HepG2 (cell line): Measurements from ENCODE around the gene ZNFX1. TPM values are rescaled to one million over a fixed set of nuclear protein-coding genes. Genes with fewer than 3 reads are reported as not detected.

Source experiments
- EP300 ChIP-seq, 3 experiments: sonication (generic) in 1 of 3; formaldehyde crosslinking in 1 of 3; IDR thresholded peaks; 2 replicates each; pipeline versions ENCODE4 v1.5.1 to v1.6.1; 2011 to 2020; ENCODE audit warnings: low read depth in 2 of 3, low read length in 2 of 3, borderline replicate concordance in 1 of 3, improper control_type of control experiment in 1 of 3, mild to moderate bottlenecking in 1 of 3, missing genetic modification reagents in 1 of 3, moderate library complexity in 1 of 3
- FOXM1 ChIP-seq: sonication (generic); formaldehyde crosslinking; IDR thresholded peaks from 2 replicates; pipeline ENCODE4 v1.5.0; 2020; ENCODE audit warnings: missing genetic modification reagents
- HNF4G ChIP-seq, 2 experiments: sonication (generic) in 1 of 2; formaldehyde crosslinking in 1 of 2; IDR thresholded peaks; 2 replicates each; pipeline versions ENCODE4 v1.4.0 to v1.6.1; 2011 to 2020; ENCODE audit warnings: borderline replicate concordance in 2 of 2, low read depth in 2 of 2, mild to moderate bottlenecking in 2 of 2, low read length in 1 of 2, missing genetic modification reagents in 1 of 2, moderate library complexity in 1 of 2
- LCORL ChIP-seq, 2 experiments: fragments of 450-650 bp in 1 of 2; sonication (generic) in 1 of 2; formaldehyde crosslinking in 1 of 2; IDR thresholded peaks; 2 replicates each; pipeline versions ENCODE4 v1.5.0 to v1.6.1; 2017 to 2020; ENCODE audit warnings: antibody characterized with exemption in 1 of 2, missing genetic modification reagents in 1 of 2
- MBD4 ChIP-seq: IDR thresholded peaks from 2 replicates; pipeline ENCODE4 v1.6.1; 2012; ENCODE audit warnings: low read length, inconsistent platforms, borderline replicate concordance
- MYC ChIP-seq: sonication (generic); formaldehyde crosslinking; IDR thresholded peaks from 2 replicates; pipeline ENCODE4 v1.9.0; 2021; ENCODE audit warnings: missing genetic modification reagents, borderline replicate concordance
- NKX3-1 ChIP-seq: sonication (generic); formaldehyde crosslinking; IDR thresholded peaks from 2 replicates; pipeline ENCODE4 v1.5.0; 2020; ENCODE audit warnings: missing genetic modification reagents
- SRSF9 ChIP-seq: fragments of 200-400 bp; formaldehyde crosslinking; IDR thresholded peaks from 2 replicates; pipeline ENCODE4 v1.6.1; 2018; ENCODE audit warnings: borderline replicate concordance, mild to moderate bottlenecking, low read depth, low read length; ENCODE audit not compliant: insufficient read depth, poor library complexity, severe bottlenecking
- ZNF577 ChIP-seq: sonication (generic); formaldehyde crosslinking; IDR thresholded peaks from 2 replicates; pipeline ENCODE4 v1.4.0; 2020; ENCODE audit warnings: mild to moderate bottlenecking, low read depth, missing genetic modification reagents, borderline replicate concordance
- ZNF850 ChIP-seq: sonication (generic); formaldehyde crosslinking; conservative IDR thresholded peaks from 2 replicates; pipeline ENCODE4 v1.9.0; 2021; ENCODE audit warnings: mild to moderate bottlenecking, missing genetic modification reagents
- polyA plus RNA-seq, 8 experiments: library from polyadenylated mRNA; depleted of rRNA in 3 of 8; stranded (reverse) in 7 of 8; unstranded in 1 of 8; fragments of >200 nt; fragmentation: Illumina TruSeq in 4 of 8; extraction: Trizol in 4 of 8; gene quantifications; 2 replicates each; pipeline versions ENCODE4 v1.2.1 to v1.2.3, GENCODE V29; 2011 to 2016; ENCODE audit warnings: low read depth in 4 of 8, missing spikeins in 1 of 8, mixed read lengths in 1 of 8; ENCODE audit not compliant: insufficient read depth in 1 of 8
- total RNA-seq, 5 experiments: library from RNA; depleted of rRNA; stranded (reverse); fragments of >200 nt; fragmentation: Illumina TruSeq; extraction: Trizol; gene quantifications; 2 replicates each; pipeline ENCODE4 v1.2.3, GENCODE V29; 2016; ENCODE audit warnings: low read depth in 1 of 5
- TF ChIP-seq, protein P1 (sequence below): sonication (generic); formaldehyde crosslinking; IDR thresholded peaks from 2 replicates; pipeline ENCODE4 v1.4.0; 2020; ENCODE audit warnings: mild to moderate bottlenecking, missing genetic modification reagents
- TF ChIP-seq, protein P2 (sequence below): IDR thresholded peaks from 2 replicates; pipeline ENCODE4 v1.6.1; 2016
- TF ChIP-seq, protein P3 (sequence below): sonication (generic); formaldehyde crosslinking; IDR thresholded peaks from 2 replicates; pipeline ENCODE4 v1.5.1; 2020; ENCODE audit warnings: mild to moderate bottlenecking, moderate library complexity, missing genetic modification reagents
- TF ChIP-seq, protein P4 (sequence below): IDR thresholded peaks from 2 replicates; pipeline ENCODE4 v1.6.1; 2016; ENCODE audit warnings: low read depth
- TF ChIP-seq, protein P5 (sequence below): sonication (generic); formaldehyde crosslinking; IDR thresholded peaks from 2 replicates; pipeline ENCODE4 v1.5.1; 2020; ENCODE audit warnings: missing genetic modification reagents, mild to moderate bottlenecking, borderline replicate concordance

The ZNFX1 gene
- total and polyA plus RNA-seq, 2 of the 13 experiments (the other 11 are each of a cell fraction or from before 2014, with no cell fraction given) = 2.9 to 11.1 TPM

DNA sequence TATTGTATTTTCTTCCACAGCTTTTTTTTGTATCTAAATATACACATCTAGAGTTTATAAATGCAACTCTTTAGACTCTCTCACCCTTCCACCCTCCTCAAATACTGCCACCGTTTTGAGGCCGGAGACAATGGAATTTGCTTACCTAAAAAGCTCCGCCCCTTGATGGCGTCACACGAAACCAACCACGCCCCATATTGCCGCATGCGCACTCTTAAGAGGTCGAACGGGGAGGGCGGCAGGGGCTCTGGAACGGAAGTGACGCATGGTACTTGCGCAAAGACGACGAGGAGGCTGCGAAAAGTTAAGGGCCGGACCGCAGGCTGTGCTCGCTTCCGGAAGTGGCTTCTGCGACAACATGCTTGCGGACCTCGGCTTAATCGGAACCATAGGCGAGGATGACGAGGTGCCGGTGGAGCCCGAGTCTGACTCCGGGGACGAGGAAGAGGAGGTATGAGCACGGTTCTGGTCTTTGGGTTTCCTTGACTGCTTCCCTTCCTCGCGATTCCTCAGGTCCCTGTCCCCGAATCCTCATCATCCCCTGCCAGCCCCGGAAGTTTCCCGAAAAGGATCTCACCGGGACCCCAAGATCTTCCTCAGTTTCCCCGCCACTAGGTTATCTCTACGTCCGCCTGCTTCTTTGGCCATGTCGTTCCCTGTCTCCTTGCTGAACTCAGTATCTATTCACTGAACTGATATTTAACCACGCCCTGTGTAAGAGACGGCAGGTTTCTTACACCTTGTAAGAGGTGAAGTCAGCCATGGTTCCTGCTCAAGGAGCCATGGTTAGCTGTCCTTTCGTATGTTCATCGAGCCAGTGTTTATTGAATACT lies 58.5 kb downstream of the ZNFX1 start, which contains the start of gene DDX27 (continued):
- TF ChIP-seq MBD4 = no peak
- TF ChIP-seq HNF4G (IDR thresholded peaks at IDR 0.05; ENCODE audit: borderline replicate concordance, low read depth, low read length) = peak; percentile 23; the same call in 1 of the 2 replicates
- TF ChIP-seq HNF4G (CRISPR knock-in tag; IDR thresholded peaks at IDR 0.05; ENCODE audit: borderline replicate concordance, low read depth) = no peak
- TF ChIP-seq, protein P1, sequence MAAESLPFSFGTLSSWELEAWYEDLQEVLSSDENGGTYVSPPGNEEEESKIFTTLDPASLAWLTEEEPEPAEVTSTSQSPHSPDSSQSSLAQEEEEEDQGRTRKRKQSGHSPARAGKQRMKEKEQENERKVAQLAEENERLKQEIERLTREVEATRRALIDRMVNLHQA (CRISPR knock-in tag) = no peak
- TF ChIP-seq SRSF9 = no peak
- no peak for TF ChIP-seq FOXM1
- TF ChIP-seq LCORL (IDR thresholded peaks at IDR 0.05) = no peak
- TF ChIP-seq LCORL (CRISPR knock-in tag; IDR thresholded peaks at IDR 0.05) = peak; percentile 91
- TF ChIP-seq, protein P2, sequence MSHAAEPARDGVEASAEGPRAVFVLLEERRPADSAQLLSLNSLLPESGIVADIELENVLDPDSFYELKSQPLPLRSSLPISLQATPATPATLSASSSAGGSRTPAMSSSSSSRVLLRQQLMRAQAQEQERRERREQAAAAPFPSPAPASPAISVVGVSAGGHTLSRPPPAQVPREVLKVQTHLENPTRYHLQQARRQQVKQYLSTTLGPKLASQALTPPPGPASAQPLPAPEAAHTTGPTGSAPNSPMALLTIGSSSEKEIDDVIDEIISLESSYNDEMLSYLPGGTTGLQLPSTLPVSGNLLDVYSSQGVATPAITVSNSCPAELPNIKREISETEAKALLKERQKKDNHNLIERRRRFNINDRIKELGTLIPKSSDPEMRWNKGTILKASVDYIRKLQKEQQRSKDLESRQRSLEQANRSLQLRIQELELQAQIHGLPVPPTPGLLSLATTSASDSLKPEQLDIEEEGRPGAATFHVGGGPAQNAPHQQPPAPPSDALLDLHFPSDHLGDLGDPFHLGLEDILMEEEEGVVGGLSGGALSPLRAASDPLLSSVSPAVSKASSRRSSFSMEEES (CRISPR knock-in tag) = peak; percentile 79
- 0 out of 2 replicates have a peak, but pooled peaks have one; percentile 19 for TF ChIP-seq NKX3-1 (CRISPR knock-in tag)
- no peak for TF ChIP-seq ZNF850 (CRISPR knock-in tag)
- TF ChIP-seq, protein P3, sequence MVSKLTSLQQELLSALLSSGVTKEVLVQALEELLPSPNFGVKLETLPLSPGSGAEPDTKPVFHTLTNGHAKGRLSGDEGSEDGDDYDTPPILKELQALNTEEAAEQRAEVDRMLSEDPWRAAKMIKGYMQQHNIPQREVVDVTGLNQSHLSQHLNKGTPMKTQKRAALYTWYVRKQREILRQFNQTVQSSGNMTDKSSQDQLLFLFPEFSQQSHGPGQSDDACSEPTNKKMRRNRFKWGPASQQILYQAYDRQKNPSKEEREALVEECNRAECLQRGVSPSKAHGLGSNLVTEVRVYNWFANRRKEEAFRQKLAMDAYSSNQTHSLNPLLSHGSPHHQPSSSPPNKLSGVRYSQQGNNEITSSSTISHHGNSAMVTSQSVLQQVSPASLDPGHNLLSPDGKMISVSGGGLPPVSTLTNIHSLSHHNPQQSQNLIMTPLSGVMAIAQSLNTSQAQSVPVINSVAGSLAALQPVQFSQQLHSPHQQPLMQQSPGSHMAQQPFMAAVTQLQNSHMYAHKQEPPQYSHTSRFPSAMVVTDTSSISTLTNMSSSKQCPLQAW (CRISPR knock-in tag) = peak; percentile 92
- no peak for TF ChIP-seq ZNF577 (CRISPR knock-in tag)
- peak; percentile 95 for TF ChIP-seq MYC (CRISPR knock-in tag)
- TF ChIP-seq EP300 (IDR thresholded peaks at IDR 0.05; ENCODE audit: low read depth in 2 of 2, low read length in 2 of 2) = peak in 1 of 2 experiments; percentile 48; a peak in 2 of 4 replicates
- no peak for TF ChIP-seq EP300 (CRISPR knock-in tag; IDR thresholded peaks at IDR 0.05; ENCODE audit: borderline replicate concordance)
- TF ChIP-seq, protein P4, sequence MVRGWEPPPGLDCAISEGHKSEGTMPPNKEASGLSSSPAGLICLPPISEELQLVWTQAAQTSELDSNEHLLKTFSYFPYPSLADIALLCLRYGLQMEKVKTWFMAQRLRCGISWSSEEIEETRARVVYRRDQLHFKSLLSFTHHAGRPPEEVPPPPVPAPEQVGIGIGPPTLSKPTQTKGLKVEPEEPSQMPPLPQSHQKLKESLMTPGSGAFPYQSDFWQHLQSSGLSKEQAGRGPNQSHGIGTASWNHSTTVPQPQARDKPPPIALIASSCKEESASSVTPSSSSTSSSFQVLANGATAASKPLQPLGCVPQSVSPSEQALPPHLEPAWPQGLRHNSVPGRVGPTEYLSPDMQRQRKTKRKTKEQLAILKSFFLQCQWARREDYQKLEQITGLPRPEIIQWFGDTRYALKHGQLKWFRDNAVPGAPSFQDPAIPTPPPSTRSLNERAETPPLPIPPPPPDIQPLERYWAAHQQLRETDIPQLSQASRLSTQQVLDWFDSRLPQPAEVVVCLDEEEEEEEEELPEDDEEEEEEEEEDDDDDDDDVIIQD (CRISPR knock-in tag) = peak; percentile 79
- TF ChIP-seq, protein P5, sequence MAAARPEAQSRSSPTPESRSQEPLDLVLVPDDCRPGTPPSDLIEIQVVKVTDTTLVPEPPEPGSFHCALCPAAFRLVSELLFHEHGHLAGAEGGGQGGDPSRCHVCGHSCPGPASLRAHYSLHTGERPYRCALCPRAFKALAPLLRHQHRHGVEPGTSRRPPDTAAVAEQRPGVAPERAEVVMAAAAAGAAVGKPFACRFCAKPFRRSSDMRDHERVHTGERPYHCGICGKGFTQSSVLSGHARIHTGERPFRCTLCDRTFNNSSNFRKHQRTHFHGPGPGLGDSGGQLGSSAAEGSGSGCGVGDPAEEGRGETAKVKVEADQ = peak; percentile 60
